NCI-H1417 treated with DMSO at 0.1 percent for 48 hours (cell line): ENCODE data around the gene C6orf163.

ENCODE experiments used
- DNase-seq: peaks from one replicate; lab custom pipeline; 2025; lab: John Stamatoyannopoulos, UW

C6orf163 gene

GRCh38 chr6:87357479-87358196 is 13.0 kb downstream of the C6orf163 start:
- no peak for DNase-seq

- no peak for DNase-seq
Observed at GRCh38 chr6:87364602-87365252, 20.1 kb downstream of the C6orf163 start.

GRCh38 chr6:87366072-87366827 is 21.6 kb downstream of the C6orf163 start:
- DNase-seq, result no peak

GRCh38 chr6:87366899-87367298 is 22.3 kb downstream of the C6orf163 start:
- no peak for DNase-seq

- no peak for DNase-seq
Observed at GRCh38 chr6:87373377-87373776, 28.8 kb downstream of the C6orf163 start.

GRCh38 chr6:87375315-87375714 is 30.7 kb downstream of the C6orf163 start:
- no peak for DNase-seq

- no peak for DNase-seq
Observed at GRCh38 chr6:87376643-87377042, 32.0 kb downstream of the C6orf163 start.

- DNase-seq, result no peak
Observed at GRCh38 chr6:87378947-87379346, 34.3 kb downstream of the C6orf163 start.

GRCh38 chr6:87382861-87383260 is 38.2 kb downstream of the C6orf163 start:
- no peak for DNase-seq

- no peak for DNase-seq
Observed at GRCh38 chr6:87384038-87384437, 39.4 kb downstream of the C6orf163 start.

- no peak for DNase-seq
Observed at GRCh38 chr6:87384449-87384848, 39.8 kb downstream of the C6orf163 start.

GRCh38 chr6:87391334-87391733 is 46.7 kb downstream of the C6orf163 start:
- no peak for DNase-seq

- no peak for DNase-seq
Observed at GRCh38 chr6:87393026-87393622, 48.5 kb downstream of the C6orf163 start.

GRCh38 chr6:87395431-87395830 is 50.8 kb downstream of the C6orf163 start:
- no peak for DNase-seq

GRCh38 chr6:87396595-87397392 is 52.2 kb downstream of the C6orf163 start:
- no peak for DNase-seq

- no peak for DNase-seq
Observed at GRCh38 chr6:87397656-87398055, 53.0 kb downstream of the C6orf163 start.

- DNase-seq, result no peak
Observed at GRCh38 chr6:87401832-87402231, 57.2 kb downstream of the C6orf163 start.

- DNase-seq, result peak; percentile 52
Observed at GRCh38 chr6:87407561-87407900, 62.9 kb downstream of the C6orf163 start.

GRCh38 chr6:87407901-87408720 is 63.5 kb downstream of the C6orf163 start, which contains the start of gene CFAP206:
CFAP206 (plus strand) TSS chr6:87407972; CDS start chr6:87409840, 1,868 bp downstream.
- peak; percentile 52 for DNase-seq

GRCh38 chr6:87408721-87409155 is 64.1 kb downstream of the C6orf163 start:
- no peak for DNase-seq
